Measurements from ENCODE around the gene ANK3.
A peak's percentile ranks its signal among the peaks of the same experiment; 100 is the strongest.

The ANK3 gene

DNA sequence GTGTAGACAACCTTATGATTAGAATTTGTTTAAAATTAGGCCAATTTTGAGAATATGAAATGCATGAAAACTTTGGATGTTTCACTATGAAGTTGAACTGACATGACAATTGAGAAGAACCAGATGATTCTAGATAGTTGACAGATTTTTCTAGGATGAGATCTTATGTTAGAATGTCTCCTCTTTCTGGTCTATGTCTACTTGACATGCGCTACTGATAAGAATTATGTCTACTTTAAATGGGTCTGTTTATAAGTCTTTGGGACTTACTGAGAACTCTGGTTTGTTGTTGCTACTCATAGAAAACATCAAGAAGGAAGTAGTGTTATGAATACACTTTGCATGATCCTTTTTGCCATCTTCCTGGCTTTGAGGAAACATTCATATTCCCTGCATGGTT lies 255.1 kb downstream of the ANK3 start:
- no peak for DNase-seq

DNA sequence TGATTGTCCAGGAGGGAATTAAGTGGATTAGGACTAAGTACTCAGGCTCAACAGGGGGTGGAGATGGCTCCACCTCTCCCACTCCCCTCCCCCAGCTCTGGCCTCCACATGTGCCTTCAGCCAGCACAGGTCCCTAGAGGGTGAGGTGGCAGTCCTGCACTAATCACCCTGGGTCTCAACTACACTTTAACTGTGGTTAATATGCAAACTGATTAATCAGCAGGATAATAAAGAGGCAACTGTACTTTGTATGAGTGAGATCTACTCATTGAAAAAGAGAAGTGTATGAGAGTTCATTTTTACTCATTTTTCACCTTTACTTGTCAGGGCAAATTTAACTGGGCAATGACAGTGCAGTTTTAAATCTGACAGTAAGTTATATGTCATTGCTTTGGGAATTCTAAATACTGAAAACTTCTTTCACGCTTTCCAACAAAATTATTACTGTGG lies 259.5 kb downstream of the ANK3 start:
- DNase-seq, result no peak

DNA sequence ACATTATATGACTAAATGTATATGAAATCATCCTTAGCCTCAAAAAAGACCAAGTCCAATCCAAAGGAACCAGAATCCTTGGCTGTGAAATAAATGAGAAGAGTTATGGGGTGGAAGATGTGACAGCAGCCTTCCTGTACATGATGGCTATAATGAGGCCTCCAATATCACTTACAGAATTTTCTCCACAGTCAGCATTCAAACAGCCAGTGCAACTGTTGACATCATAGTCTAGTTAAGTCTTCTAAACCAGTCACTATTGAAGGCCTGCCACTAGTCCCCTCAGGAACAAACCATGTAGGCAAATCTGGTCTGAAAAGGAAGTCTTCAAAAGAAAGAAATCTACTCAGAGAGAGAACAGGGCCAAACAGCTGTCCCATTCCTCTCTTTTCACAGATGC lies 263.8 kb downstream of the ANK3 start:
- DNase-seq, result no peak

GRCh38 chr10:60124536-60124935 lies 265.1 kb downstream of the ANK3 start:
- no peak for DNase-seq

- DNase-seq, result no peak
Observed at GRCh38 chr10:60123668-60124067, 266.0 kb downstream of the ANK3 start.

- no peak for DNase-seq
Observed at GRCh38 chr10:60123172-60123571, 266.5 kb downstream of the ANK3 start.

DNA sequence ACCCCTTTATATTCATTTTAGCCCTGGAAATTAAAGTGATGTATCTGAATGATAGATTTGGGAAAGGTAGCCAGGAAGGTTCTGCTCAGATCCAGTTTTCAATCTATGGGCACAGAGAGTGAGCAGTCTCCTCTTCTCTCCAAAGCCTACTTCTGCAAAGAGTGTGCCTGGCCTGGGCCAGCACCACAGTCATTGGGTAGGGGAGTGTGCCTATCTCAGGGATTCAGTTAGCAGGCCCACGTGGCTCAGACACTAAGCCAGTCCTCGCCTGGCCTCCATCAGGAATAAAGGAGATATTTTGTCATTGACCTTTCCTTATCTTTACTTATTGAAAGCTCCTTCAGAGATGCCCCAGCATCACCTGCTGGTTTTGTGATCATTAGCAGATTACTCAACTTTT lies 267.5 kb downstream of the ANK3 start:
- no peak for DNase-seq

DNA sequence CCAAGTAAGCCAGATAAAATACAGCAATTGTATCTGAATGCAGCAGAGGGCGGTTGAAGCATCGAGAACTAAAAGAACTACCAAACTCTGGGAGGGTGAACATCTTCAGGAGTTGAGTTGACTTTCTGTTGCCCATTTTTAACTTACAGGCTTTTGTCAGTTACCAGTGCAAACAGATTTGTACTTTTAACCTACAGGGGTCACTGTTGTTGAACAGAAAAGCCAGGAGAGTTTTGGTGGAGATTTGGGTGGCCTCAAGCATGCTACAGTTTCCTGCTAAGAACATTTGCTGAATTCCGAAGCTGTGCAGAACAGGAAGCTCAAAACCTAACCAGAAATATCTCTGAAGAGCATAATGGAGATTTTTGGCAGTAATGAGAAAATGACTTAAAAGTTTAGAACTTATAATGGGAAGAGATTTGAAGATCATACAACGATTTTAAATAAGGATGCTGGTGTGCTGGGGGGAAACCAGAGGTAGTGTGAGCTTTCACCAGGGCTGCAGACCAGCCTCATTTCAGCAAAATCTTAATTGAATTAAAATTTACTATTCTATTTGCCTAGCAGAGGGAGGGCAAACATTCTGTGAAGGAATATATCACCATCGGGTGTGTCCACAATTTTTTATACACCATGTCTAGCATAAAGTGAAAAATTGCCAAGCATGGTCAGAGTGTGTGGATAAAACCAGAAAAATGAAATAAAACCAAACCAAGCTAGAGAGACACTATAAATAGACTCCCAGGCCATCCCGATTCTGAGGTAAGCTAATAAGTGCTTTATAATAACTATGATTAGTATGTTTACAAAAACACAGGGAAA lies 274.7 kb downstream of the ANK3 start:
- DNase-seq, result peak; percentile 6

DNA sequence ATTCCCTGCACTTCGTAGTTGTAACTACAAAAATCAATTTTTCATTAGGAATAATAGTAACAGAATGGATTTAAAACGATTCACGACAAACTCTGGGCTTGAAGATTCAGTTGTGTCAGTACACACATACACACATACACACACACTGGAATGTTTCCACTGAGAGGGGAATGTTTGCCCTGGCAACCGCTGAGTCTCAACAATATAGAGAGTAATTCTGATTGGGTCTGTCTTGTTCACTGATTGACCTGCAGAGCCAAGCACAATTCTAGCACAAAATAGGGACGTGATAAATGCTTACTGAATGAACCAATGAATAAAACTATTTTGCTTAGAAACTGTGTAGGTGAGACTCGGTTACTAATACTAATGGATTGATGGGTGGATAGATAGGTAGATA lies 278.9 kb downstream of the ANK3 start:
- DNase-seq, result no peak

GRCh38 chr10:60107308-60107976 lies 282.2 kb downstream of the ANK3 start:
- no peak for DNase-seq

DNA sequence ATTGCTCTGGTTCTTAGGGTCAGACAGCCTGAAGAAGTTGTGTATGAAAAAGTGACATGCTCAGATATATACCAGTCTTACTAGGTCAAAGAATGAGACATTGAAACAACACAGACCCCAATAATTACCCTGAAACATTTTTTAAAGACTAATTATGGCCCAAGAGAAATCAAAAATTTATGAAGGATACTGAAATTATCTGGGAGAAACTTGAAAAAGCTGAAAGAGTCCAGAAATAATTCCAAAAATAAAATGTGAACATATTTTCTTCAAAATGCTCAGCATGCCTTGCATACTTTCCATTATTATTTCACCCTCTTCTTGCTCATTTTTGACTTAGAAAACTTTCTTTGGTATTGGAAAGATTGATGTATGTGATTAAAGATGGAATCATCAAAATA lies 284.4 kb downstream of the ANK3 start:
- no peak for DNase-seq

DNA sequence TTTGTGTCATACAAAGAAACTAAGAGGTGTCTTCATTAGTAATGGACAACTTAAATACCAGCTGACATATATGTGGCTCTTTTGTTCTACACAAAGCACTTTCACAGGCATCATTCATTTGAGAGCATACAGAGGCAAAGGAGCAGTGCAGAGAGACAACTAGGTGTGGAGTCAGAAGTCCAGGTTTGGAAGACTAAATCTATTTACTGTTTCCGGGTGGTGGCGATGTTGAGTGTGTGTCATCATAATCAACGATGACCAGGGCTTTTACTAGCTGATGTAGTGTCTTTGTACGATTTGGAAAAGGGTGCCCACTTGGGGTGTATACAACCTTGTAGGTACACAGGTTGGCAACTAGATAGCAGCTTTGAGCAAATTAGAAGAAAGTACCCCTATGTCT lies 287.9 kb downstream of the ANK3 start:
- DNase-seq, result no peak

DNA sequence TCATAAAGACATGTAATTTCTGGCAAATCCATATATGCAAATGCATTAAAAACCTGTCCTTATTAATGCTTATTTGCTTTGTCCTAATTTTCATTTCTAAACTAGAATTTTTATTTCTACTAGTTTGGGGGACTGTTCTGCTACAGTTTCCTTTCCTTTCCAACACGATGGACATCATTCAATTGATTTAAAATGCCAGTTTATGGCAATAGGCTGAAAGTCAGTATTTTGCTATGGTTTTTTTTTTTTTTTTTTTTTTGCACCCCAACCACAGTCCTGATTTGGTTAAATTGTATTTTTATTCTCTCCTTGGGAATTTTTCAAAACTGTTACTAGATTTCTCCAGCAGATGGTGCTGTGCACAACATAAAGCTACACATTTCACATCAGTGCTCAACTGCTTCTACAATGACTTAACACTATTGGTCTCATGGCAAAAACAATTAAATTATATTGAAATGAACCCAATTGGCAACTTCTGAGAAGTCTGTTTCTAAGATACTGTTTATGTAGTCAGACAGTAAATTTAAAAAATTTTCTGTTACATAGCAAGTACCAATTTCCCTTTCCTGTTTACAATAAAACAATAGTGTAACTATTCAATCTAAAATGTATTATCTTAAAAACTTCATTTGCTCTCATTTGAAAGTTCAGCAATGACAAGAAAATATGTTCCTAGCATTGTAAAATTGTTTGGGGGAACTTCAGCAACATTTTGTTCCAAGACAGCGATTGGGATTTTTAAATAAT lies 289.5 kb downstream of the ANK3 start:
- peak; percentile 8 for DNase-seq

GRCh38 chr10:60098677-60099601 lies 290.7 kb downstream of the ANK3 start:
- no peak for DNase-seq

GRCh38 chr10:60096761-60097513 lies 292.7 kb downstream of the ANK3 start:
- DNase-seq, result no peak

GRCh38 chr10:60093317-60093716 lies 296.4 kb downstream of the ANK3 start:
- no peak for DNase-seq

DNA sequence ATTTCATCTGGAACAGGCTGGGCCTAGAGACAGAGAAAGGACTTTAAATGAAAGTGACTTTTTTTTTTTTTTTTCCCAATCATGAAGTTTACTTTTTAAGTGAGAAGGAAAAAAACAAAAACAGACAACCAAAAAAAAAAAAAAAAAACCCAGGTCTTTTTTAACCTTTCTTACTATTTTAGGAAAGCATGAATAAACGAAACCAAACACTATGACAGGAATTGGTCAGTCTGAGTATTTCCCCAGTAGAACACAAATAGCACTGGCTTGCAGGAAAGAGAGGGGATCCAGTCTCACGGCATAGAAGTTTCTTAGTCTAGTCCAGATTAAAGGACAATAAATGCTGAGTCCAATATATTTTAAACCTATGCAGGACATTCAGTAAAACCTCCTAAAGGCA lies 302.8 kb downstream of the ANK3 start:
- no peak for DNase-seq

DNA sequence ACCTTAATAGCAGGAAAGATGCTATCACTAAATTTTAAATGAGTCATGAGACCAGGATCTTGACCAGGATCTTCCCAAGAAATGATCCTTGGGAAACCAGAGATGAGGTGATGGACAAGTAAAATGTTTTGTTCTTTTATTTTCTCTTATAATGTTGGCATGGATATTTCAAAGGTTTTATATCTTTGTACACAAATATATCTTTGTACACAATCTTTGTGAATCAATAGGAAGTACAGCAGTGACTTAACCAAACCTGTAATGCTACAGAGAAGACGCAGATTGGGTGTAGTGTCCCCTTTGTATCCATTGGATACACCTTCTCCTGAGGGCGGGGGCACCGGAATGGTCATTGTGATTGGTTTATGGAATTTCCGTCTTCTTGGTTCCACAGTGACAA lies 303.3 kb downstream of the ANK3 start:
- no peak for DNase-seq

DNA sequence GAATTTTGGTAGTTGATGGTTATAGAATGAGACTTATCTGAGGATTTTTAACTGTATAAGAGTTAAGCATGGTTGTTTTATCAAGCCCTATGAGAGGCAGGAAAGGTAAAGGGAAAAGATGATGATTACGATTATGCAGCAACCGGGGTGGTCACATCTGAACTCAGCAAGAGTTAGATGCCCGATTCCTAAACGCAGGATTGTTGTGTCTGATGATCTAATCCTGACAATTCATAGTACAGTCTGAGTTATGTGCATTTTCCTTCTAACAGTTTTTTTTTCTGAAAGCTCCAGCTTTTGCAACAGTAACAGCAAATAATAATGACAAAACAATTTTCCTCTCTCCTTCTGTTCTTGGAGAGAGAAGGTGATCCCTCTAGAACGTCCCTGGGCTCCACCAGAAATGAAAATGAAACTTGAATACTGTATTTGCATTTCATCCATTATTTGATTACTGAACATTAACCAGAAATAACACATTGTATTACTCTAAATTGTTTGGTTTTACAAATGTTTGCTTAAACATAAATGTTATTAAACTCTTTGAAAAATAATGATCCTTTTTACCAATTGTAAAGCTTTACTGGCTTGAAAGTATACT lies 306.8 kb downstream of the ANK3 start:
- DNase-seq, result no peak

GRCh38 chr10:60082341-60082740 lies 307.3 kb downstream of the ANK3 start:
- DNase-seq, result no peak
